Endothelial cell (in vitro differentiated cells): ENCODE results near the gene P2RY13. TPM values are rescaled to one million over a fixed set of nuclear protein-coding genes. Genes with fewer than 3 reads are reported as not detected.

ENCODE experiments used
- DNase-seq: peaks from one replicate; pipeline ENCODE4 v3.0.0; 2021; ENCODE audit warnings: low spot score
- H3K27ac Mint-ChIP-seq: one replicate; pipeline ENCODE4 v1.8.0; 2021; ENCODE audit warnings: mixed read lengths, inconsistent platforms; ENCODE audit not compliant: unreplicated experiment
- H3K27me3 Mint-ChIP-seq: one replicate; pipeline ENCODE4 v1.8.0; 2021; ENCODE audit warnings: mild to moderate bottlenecking, moderate library complexity, mixed read lengths, inconsistent platforms; ENCODE audit not compliant: unreplicated experiment
- H3K36me3 Mint-ChIP-seq: one replicate; pipeline ENCODE4 v1.8.0; 2021; ENCODE audit warnings: mild to moderate bottlenecking, low read depth, mixed read lengths, inconsistent platforms; ENCODE audit not compliant: unreplicated experiment
- H3K4me1 Mint-ChIP-seq: one replicate; pipeline ENCODE4 v1.8.0; 2021; ENCODE audit warnings: mild to moderate bottlenecking, mixed read lengths, inconsistent platforms; ENCODE audit not compliant: unreplicated experiment
- H3K4me3 Mint-ChIP-seq: one replicate; pipeline ENCODE4 v1.8.0; 2021; ENCODE audit warnings: mild to moderate bottlenecking, mixed read lengths, inconsistent platforms; ENCODE audit not compliant: unreplicated experiment
- H3K9me3 Mint-ChIP-seq: one replicate; pipeline ENCODE4 v1.8.0; 2021; ENCODE audit warnings: mixed read lengths, inconsistent platforms; ENCODE audit not compliant: unreplicated experiment
- total RNA-seq: library from RNA; stranded (reverse); fragmentation: NEBNext Ultra II Directional; extraction: Animal tissue kit (Norgen Biotek cat#: 25700); gene quantifications from one replicate; pipeline ENCODE4 v1.2.1, GENCODE V29; 2021; ENCODE audit not compliant: unreplicated experiment
- TF ChIP-seq, protein P1 (sequence below): fragments of 200-600 bp; sonication (generic); IDR thresholded peaks from one replicate; pipeline ENCODE4 v1.5.0; 2021; ENCODE audit warnings: antibody characterized with exemption; ENCODE audit not compliant: unreplicated experiment

P2RY13 gene
- total RNA-seq, 1 donor from 2014 or later, result not detected

DNA sequence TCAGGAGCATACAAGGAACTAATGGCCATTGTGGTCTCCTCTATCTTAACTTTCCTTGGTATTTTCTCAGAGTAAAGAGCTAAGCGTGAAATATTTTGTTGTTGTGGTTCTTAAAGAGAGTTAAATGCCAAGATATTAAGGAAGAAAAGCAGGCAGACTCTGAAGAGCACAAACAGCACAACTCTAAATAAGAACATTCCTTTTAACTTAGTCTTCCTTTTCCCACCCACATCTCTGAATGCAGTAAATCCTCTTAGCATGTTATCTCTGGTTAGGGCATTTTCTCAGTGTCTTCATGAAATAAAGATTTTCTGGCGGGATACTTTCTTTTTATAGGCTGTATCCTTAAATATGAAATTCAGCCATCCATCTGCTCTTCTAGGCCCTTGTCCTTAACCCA lies 14.2 kb downstream of the P2RY13 start:
- H3K27ac Mint-ChIP-seq, result no peak overlapping the region
- no peaks in the 10 kb centered on the region for H3K9me3 Mint-ChIP-seq
- H3K36me3 Mint-ChIP-seq, result no peaks in the 10 kb centered on the region
- no peaks in the 10 kb centered on the region for H3K27me3 Mint-ChIP-seq
- H3K4me3 Mint-ChIP-seq, result no peak overlapping the region
- TF ChIP-seq, protein P1, sequence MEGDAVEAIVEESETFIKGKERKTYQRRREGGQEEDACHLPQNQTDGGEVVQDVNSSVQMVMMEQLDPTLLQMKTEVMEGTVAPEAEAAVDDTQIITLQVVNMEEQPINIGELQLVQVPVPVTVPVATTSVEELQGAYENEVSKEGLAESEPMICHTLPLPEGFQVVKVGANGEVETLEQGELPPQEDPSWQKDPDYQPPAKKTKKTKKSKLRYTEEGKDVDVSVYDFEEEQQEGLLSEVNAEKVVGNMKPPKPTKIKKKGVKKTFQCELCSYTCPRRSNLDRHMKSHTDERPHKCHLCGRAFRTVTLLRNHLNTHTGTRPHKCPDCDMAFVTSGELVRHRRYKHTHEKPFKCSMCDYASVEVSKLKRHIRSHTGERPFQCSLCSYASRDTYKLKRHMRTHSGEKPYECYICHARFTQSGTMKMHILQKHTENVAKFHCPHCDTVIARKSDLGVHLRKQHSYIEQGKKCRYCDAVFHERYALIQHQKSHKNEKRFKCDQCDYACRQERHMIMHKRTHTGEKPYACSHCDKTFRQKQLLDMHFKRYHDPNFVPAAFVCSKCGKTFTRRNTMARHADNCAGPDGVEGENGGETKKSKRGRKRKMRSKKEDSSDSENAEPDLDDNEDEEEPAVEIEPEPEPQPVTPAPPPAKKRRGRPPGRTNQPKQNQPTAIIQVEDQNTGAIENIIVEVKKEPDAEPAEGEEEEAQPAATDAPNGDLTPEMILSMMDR, result no peak
- H3K4me1 Mint-ChIP-seq, result peaks cover 5% of the 10 kb centered on the region
- DNase-seq, result no peak

DNA sequence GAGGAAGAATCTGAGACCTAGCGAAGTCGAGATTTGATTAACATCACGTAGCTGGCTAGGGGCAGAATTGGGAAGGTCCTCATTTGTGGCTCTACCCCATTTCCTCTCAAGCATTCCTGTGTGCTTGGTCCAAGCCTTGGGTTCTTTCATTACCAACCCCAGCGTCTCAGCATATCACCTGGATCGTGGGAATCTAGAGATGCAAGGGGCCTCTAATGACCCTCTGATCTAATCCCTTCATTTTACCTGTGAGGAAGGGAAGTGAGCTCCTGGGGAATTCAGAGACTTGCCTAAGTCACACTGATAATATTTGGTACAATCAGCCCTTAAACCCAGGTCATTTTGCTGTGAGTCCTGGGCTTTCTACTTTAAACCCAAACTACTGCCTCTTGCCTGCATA lies 14.8 kb downstream of the P2RY13 start:
- DNase-seq, result no peak
- Mint-ChIP-seq H3K9me3 (no peaks in the 10 kb centered on the region), H3K36me3 (no peaks in the 10 kb centered on the region), H3K27me3 (no peaks in the 10 kb centered on the region), H3K4me3 (no peak overlapping the region), H3K4me1 (peaks cover 5% of the 10 kb centered on the region), H3K27ac (no peak overlapping the region)
- TF ChIP-seq, protein P1, result no peak

DNA sequence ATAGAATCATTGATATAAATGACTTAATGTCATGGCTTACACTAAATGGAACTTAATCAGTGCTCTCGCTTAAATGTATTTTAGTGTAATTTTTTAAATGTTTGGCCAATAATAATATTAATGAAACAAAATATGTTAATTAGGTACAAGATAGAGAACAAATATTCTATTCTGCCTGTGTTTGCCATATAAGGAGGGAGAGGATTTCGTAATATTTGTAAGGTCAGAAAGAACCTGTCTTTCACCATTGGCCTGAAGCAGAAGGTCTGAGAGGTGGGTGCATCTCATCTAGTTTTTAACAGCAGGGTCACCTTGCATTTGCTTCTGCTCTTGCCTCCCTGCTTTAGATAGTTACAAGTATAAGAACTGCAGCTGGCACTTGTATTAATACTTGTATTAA lies 15.2 kb downstream of the P2RY13 start:
- DNase-seq, result no peak
- no peaks in the 10 kb centered on the region for H3K9me3 Mint-ChIP-seq
- H3K4me3 Mint-ChIP-seq, result no peak overlapping the region
- H3K27ac Mint-ChIP-seq, result no peak overlapping the region
- TF ChIP-seq, protein P1, result no peak
- H3K4me1 Mint-ChIP-seq, result peaks cover 5% of the 10 kb centered on the region
- peaks cover 1% of the 10 kb centered on the region for H3K27me3 Mint-ChIP-seq
- no peaks in the 10 kb centered on the region for H3K36me3 Mint-ChIP-seq

DNA sequence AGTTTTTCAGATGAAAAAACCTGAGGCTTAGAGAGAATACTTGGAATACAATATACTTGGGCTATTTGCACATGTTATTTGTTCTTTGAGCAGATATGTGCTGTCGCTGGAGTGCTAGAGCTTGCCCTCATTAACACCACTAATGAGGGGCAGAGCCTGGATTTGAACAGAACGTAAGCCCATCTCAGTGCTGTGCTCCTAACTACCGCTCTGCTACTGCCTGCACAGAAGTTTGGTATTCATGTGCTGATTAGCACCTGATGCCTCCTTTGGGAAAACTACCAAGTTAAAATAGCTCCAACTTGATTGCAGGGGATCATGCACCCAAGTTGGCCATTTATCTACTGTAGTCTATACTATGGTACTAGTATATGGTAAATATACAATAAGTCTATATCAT lies 16.4 kb downstream of the P2RY13 start:
- no peak for DNase-seq
- TF ChIP-seq, protein P1, result no peak
- Mint-ChIP-seq H3K36me3 (no peaks in the 10 kb centered on the region), H3K4me1 (peaks cover 5% of the 10 kb centered on the region), H3K9me3 (no peaks in the 10 kb centered on the region), H3K4me3 (no peak overlapping the region), H3K27ac (no peak overlapping the region), H3K27me3 (peaks cover 1% of the 10 kb centered on the region)

DNA sequence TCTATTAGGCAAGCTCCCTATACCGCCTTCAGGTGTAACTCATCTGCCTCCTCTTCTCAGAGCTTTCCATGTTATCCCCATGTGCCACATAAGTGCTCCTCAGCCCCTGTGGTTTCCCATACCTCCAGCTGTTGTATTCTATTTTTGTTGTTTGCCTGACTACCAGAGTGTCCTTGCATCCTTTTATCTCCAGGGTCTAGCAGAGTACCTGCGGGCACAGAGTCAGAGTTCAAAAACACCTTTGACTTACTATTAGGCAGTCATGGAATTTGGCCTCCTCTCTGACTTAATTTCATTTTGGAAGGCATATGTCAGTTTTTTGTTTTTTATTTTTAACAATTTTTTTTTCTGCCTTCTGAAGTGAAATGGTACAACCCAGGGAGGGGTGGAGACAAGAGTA lies 19.8 kb downstream of the P2RY13 start:
- H3K36me3 Mint-ChIP-seq, result no peaks in the 10 kb centered on the region
- no peak overlapping the region for H3K27ac Mint-ChIP-seq
- H3K4me3 Mint-ChIP-seq, result no peak overlapping the region
- TF ChIP-seq, protein P1, result no peak
- H3K27me3 Mint-ChIP-seq, result peaks cover 1% of the 10 kb centered on the region
- H3K9me3 Mint-ChIP-seq, result no peaks in the 10 kb centered on the region
- DNase-seq, result no peak
- peaks cover 5% of the 10 kb centered on the region for H3K4me1 Mint-ChIP-seq
